WTC11 (cell line): Measurements from ENCODE around the gene SPACA9. TPM values are rescaled to one million over a fixed set of nuclear protein-coding genes. Genes with fewer than 3 reads are reported as not detected.

ENCODE experiments used
- ATAC-seq: fragments of 200-7000 bp; cut with Tn5 transposase; 2 replicates; pipeline ENCODE4 v1.10.0; 2021; ENCODE audit warnings: mild to moderate bottlenecking, moderate library complexity
- CTCF ChIA-PET: fragments of 300-600 bp; sonication (Branson Sonifier 250); formaldehyde crosslinking; loops from one replicate; lab custom pipeline; 2021; ENCODE audit warnings: antibody characterized with exemption; lab: Charles Lee
- POLR2A ChIA-PET: fragments of 350-600 bp; sonication (Branson Sonifier 250); formaldehyde crosslinking; loops from one replicate; lab custom pipeline; 2021; ENCODE audit warnings: antibody characterized with exemption; lab: Charles Lee
- DNase-seq: peaks from one replicate; pipeline ENCODE4 v3.0.0; 2021; ENCODE audit warnings: low spot score
- H3K27ac Mint-ChIP-seq: 2 replicates; pipeline ENCODE4 v1.8.0; 2021; ENCODE audit warnings: mixed read lengths
- H3K27me3 Mint-ChIP-seq: 2 replicates; pipeline ENCODE4 v1.8.0; 2021; ENCODE audit warnings: low read depth, mild to moderate bottlenecking, moderate library complexity, mixed read lengths
- H3K36me3 Mint-ChIP-seq: 2 replicates; pipeline ENCODE4 v1.8.0; 2021; ENCODE audit warnings: mixed read lengths
- H3K4me1 Mint-ChIP-seq: 2 replicates; pipeline ENCODE4 v1.8.0; 2022; ENCODE audit warnings: mixed read lengths
- H3K4me3 Mint-ChIP-seq: 2 replicates; pipeline ENCODE4 v1.8.0; 2021; ENCODE audit warnings: mild to moderate bottlenecking, moderate library complexity, mixed read lengths
- H3K9me3 Mint-ChIP-seq: 2 replicates; pipeline ENCODE4 v1.8.0; 2021; ENCODE audit warnings: mixed read lengths
- ATF3 ChIP-seq: sonication (generic); formaldehyde crosslinking; conservative IDR thresholded peaks from 2 replicates; pipeline ENCODE4 v1.8.1; 2022; ENCODE audit warnings: mild to moderate bottlenecking, missing genetic modification reagents
- E2F1 ChIP-seq: sonication (generic); formaldehyde crosslinking; IDR thresholded peaks from 2 replicates; pipeline ENCODE4 v1.8.0; 2022; ENCODE audit warnings: mild to moderate bottlenecking, missing genetic modification reagents
- E2F4 ChIP-seq: sonication (generic); formaldehyde crosslinking; IDR thresholded peaks from 2 replicates; pipeline ENCODE4 v1.8.1; 2022; ENCODE audit warnings: low read depth, mild to moderate bottlenecking, moderate library complexity, missing genetic modification reagents, borderline replicate concordance
- ELF4 ChIP-seq: sonication (generic); formaldehyde crosslinking; IDR thresholded peaks from 2 replicates; pipeline ENCODE4 v1.8.1; 2022; ENCODE audit warnings: low read depth, mild to moderate bottlenecking, moderate library complexity, missing genetic modification reagents
- FOXJ3 ChIP-seq: sonication (generic); formaldehyde crosslinking; IDR thresholded peaks from 2 replicates; pipeline ENCODE4 v1.9.0; 2021; ENCODE audit warnings: missing genetic modification reagents, mild to moderate bottlenecking, borderline replicate concordance
- GRHL2 ChIP-seq: fragments of 250-450 bp; sonication (Bioruptor Pico); IDR thresholded peaks from 2 replicates; pipeline ENCODE4 v1.8.0; 2022; ENCODE audit warnings: mild to moderate bottlenecking, moderate library complexity; ENCODE audit not compliant: insufficient replicate concordance, severe bottlenecking
- HMGXB4 ChIP-seq: sonication (generic); formaldehyde crosslinking; IDR thresholded peaks from 2 replicates; pipeline ENCODE4 v1.8.1; 2023; ENCODE audit warnings: mild to moderate bottlenecking, moderate library complexity, missing genetic modification reagents
- KAT7 ChIP-seq: sonication (generic); formaldehyde crosslinking; IDR thresholded peaks from 2 replicates; pipeline ENCODE4 v1.8.1; 2023; ENCODE audit warnings: missing genetic modification reagents, mild to moderate bottlenecking, borderline replicate concordance
- NFYB ChIP-seq: sonication (generic); formaldehyde crosslinking; conservative IDR thresholded peaks from 2 replicates; pipeline ENCODE4 v1.8.0; 2022; ENCODE audit warnings: low read depth, missing genetic modification reagents
- NR3C1 ChIP-seq: sonication (generic); formaldehyde crosslinking; conservative IDR thresholded peaks from 2 replicates; pipeline ENCODE4 v1.8.1; 2023; ENCODE audit warnings: low read depth, mild to moderate bottlenecking, missing genetic modification reagents
- PRDM15 ChIP-seq: sonication (generic); formaldehyde crosslinking; IDR thresholded peaks from 2 replicates; pipeline ENCODE4 v1.8.0; 2022; ENCODE audit warnings: missing genetic modification reagents
- SMAD4 ChIP-seq: sonication (generic); formaldehyde crosslinking; IDR thresholded peaks from 2 replicates; pipeline ENCODE4 v1.8.0; 2022; ENCODE audit warnings: mild to moderate bottlenecking, missing genetic modification reagents
- SOX15 ChIP-seq: fragments of 250-450 bp; sonication (Bioruptor Pico); IDR thresholded peaks from 2 replicates; pipeline ENCODE4 v1.9.0; 2021; ENCODE audit warnings: mild to moderate bottlenecking
- TCF7 ChIP-seq: sonication (generic); formaldehyde crosslinking; IDR thresholded peaks from 2 replicates; pipeline ENCODE4 v1.8.0; 2022; ENCODE audit warnings: mild to moderate bottlenecking, low read depth, missing genetic modification reagents, moderate library complexity
- TEAD1 ChIP-seq: sonication (generic); formaldehyde crosslinking; IDR thresholded peaks from 2 replicates; pipeline ENCODE4 v1.8.0; 2022; ENCODE audit warnings: mild to moderate bottlenecking, missing genetic modification reagents
- TP53 ChIP-seq: sonication (generic); formaldehyde crosslinking; IDR thresholded peaks from 2 replicates; pipeline ENCODE4 v1.8.1; 2023; ENCODE audit warnings: mild to moderate bottlenecking, missing genetic modification reagents
- ZMAT4 ChIP-seq: fragments of 250-450 bp; sonication (Bioruptor Pico); IDR thresholded peaks from 2 replicates; pipeline ENCODE4 v1.9.0; 2021; ENCODE audit warnings: mild to moderate bottlenecking
- ZNF219 ChIP-seq: sonication (generic); formaldehyde crosslinking; IDR thresholded peaks from 2 replicates; pipeline ENCODE4 v1.8.0; 2023; ENCODE audit warnings: missing genetic modification reagents, mild to moderate bottlenecking, borderline replicate concordance
- ZNF416 ChIP-seq: fragments of 250-450 bp; sonication (Bioruptor Pico); IDR thresholded peaks from 2 replicates; pipeline ENCODE4 v1.9.0; 2021; ENCODE audit warnings: mild to moderate bottlenecking, inconsistent platforms
- ZNF423 ChIP-seq: fragments of 250-450 bp; sonication (Bioruptor Pico); IDR thresholded peaks from 2 replicates; pipeline ENCODE4 v2.1.2; 2022; ENCODE audit warnings: mild to moderate bottlenecking, moderate library complexity
- total RNA-seq: library from RNA; stranded (reverse); gene quantifications from 3 replicates; pipeline ENCODE4 v1.2.3, GENCODE V29; 2021

SPACA9 gene
- total RNA-seq, 1 experiment from 2014 or later = 0.48 TPM

GRCh38 chr9:132881826-132882225, 3.1 kb downstream of the SPACA9 start:
- ATAC-seq (no peak), DNase-seq (no peak)
- ChIA-PET POLR2A (no interaction called here), CTCF (interaction anchor here (1.2 kb wide), 1 partner anchor 33 kb away, joined by 4 read pairs; no protein-coding TSS in a partner anchor)
- Mint-ChIP-seq H3K4me1 (0 out of 2 replicates have a peak, but pooled peaks cover 3% of the 10 kb centered on the region), H3K4me3 (no peak overlapping the region), H3K27ac (no peak overlapping the region), H3K9me3 (no peaks in the 10 kb centered on the region), H3K36me3 (no peaks in the 10 kb centered on the region), H3K27me3 (peaks cover 23% of the 10 kb centered on the region)
- TF ChIP-seq TP53 (no peak), FOXJ3 (CRISPR knock-in tag) (no peak), ZMAT4 (CRISPR knock-in tag) (no peak), PRDM15 (CRISPR knock-in tag) (no peak), KAT7 (no peak), TEAD1 (CRISPR knock-in tag) (no peak), ELF4 (no peak), SOX15 (CRISPR knock-in tag) (no peak), NR3C1 (CRISPR knock-in tag) (no peak), GRHL2 (no peak), SMAD4 (CRISPR knock-in tag) (no peak), TCF7 (CRISPR knock-in tag) (no peak), ZNF416 (CRISPR knock-in tag) (no peak), ZNF219 (CRISPR knock-in tag) (no peak)

- ATAC-seq (no peak), DNase-seq (no peak)
- Mint-ChIP-seq H3K9me3 (no peaks in the 10 kb centered on the region), H3K27me3 (peaks cover 15% of the 10 kb centered on the region), H3K4me3 (no peak overlapping the region), H3K36me3 (no peaks in the 10 kb centered on the region), H3K27ac (no peak overlapping the region), H3K4me1 (0 out of 2 replicates have a peak, but pooled peaks cover 3% of the 10 kb centered on the region)
- ChIA-PET CTCF (interaction anchor here (1.2 kb wide), 1 partner anchor 34 kb away, joined by 4 read pairs; no protein-coding TSS in a partner anchor), POLR2A (no interaction called here)
- TF ChIP-seq ATF3 (CRISPR knock-in tag) (no peak), E2F4 (CRISPR knock-in tag) (no peak), HMGXB4 (CRISPR knock-in tag) (no peak), E2F1 (no peak), NFYB (CRISPR knock-in tag) (no peak), ZNF423 (CRISPR knock-in tag) (no peak)
Observed at GRCh38 chr9:132882616-132883015, 3.9 kb downstream of the SPACA9 start.
